ENCODE results near the gene NUDT16L1. TPM values are rescaled to one million over a fixed set of nuclear protein-coding genes. Genes with fewer than 3 reads are reported as not detected.

The NUDT16L1 gene
- total RNA-seq, 1 donor from 2014 or later, result 40.4 TPM

DNA sequence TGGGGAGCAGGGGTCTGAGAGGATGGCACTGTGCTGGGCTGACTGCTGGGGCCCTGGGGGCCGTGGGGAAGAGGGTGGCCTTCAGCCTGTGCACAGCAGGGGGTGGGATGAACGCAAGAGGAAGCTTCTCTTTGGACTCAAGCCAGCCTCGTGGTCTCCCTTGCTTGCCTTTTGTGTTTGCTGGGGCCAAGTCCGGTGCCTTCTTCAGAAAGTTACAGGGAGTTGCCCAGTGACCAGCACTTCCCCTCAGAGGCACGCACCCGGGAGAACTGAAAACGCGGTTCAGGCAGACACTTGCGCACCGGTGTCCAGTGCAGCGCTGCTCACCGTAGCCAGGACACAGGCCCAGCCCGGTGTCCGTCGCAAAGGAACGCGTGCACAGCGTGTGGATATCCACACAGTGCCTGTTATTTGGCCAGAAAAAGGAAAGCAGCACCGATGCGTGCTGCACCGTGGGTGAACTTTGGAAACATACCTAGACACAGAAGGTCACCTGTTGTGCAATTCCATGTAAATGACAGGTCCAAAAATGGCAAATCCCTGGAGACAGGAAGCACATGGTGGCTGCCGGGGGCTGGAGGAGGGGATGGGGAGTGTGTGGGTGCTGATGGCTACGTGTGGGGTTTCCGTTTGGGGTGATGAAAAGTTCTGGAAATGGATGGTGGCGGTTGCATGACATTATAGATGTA lies 29.4 kb upstream of the NUDT16L1 start:
- DNase-seq (ENCODE audit: low spot score), result peak; percentile 96
- ATAC-seq, result peak; percentile 69

GRCh38 chr16:4664538-4665418 lies 28.6 kb upstream of the NUDT16L1 start:
- DNase-seq (ENCODE audit: low spot score) (peak; percentile 95), ATAC-seq (peak; percentile 73)

GRCh38 chr16:4666537-4667202 lies 26.7 kb upstream of the NUDT16L1 start:
- no peak for ATAC-seq

DNA sequence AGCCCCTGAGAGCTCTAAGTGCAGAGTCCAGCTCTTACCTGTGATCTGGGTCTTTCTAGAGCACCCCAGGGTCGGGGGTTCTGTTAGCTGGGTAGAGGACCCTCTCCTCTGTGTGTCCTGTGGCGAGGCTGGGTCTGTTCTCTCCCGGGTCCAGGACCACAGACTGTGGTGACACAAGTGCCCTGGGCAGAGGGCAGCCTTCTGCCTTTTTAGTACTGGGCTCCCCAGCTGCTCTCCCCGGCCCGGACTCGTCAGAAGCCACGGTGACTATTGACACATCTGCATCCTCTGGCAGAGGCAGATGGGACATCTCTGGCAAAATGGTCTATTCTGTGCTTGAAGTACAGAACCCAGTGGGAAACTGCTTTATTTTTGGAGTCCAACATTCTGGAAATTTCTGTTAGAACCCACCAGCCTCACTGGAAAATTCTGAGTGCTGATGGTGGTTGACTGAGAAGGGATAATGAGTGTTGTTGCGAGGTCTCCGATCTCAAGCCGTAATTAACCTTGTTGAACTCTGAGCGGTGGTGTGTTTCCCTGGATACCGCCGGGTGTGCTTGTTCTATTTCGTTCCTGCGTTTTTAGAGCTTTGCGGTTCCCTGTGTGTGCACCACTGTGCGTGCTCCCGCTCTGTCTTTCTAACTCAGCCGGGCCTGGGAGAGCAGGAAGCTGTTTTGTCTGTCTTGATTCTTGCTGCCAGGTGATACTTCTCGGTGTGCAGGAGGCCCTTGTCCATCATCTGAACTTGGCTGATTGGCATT lies 26.0 kb upstream of the NUDT16L1 start:
- DNase-seq (ENCODE audit: low spot score) (no peak), ATAC-seq (no peak)

More at GRCh38 chr16:4666537-4667202, 26.7 kb upstream of the NUDT16L1 start:
- DNase-seq (ENCODE audit: low spot score), result no peak

DNA sequence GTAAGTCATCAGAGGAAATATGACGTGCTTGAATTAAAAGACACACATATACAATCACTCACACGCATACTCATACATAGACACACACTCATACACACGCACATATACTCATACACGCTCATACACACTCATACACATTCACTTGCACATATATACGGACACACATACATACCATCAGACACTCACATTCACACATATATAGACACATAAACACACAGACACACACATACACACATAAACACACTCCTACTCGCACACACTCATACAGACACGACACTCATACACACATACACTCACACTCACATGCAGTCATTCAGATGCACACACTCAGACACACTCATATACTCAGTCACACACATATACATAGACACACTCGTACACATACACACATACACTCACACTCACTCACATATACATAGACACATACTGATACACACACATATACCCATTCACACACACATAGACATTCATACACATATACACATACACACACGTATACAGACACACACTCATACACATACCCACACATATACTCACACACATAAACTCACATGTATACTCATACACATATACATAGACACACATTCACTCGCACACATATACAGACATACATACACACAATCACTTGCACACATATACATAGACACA lies 24.9 kb upstream of the NUDT16L1 start:
- ATAC-seq, result no peak
- DNase-seq (ENCODE audit: low spot score), result no peak

- ATAC-seq (no peak), DNase-seq (ENCODE audit: low spot score) (no peak)
Measured at GRCh38 chr16:4673387-4674046, 19.8 kb upstream of the NUDT16L1 start.

DNA sequence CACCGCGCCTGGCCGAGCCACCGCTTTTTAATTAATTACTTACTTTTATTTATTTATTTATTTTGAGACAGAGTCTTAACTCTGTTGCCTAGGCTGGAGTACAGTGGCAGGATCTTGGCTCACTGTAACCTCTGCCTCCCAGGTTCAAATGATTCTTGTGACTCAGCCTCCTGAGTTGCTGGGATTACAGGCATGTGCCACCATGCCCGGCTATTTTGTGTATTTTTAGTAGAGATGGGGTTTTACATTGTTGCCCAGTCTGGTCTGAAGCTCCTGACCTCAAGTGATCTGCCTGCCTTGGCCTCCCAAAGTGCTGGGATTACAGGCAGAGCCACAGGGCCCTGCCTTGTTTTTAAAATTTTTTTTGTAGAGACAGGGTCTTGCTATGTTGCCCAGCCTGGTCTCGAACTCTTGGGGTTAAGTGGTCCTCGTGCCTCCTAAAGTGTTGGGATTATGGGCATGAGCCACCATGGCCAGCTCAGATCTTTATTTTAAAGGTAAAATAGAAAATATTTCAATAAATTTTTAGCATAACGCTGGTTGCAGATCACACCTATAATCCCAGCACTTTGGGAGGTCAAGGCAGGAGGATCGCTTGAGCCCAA lies 18.3 kb upstream of the NUDT16L1 start:
- DNase-seq (ENCODE audit: low spot score) (no peak), ATAC-seq (no peak)

DNA sequence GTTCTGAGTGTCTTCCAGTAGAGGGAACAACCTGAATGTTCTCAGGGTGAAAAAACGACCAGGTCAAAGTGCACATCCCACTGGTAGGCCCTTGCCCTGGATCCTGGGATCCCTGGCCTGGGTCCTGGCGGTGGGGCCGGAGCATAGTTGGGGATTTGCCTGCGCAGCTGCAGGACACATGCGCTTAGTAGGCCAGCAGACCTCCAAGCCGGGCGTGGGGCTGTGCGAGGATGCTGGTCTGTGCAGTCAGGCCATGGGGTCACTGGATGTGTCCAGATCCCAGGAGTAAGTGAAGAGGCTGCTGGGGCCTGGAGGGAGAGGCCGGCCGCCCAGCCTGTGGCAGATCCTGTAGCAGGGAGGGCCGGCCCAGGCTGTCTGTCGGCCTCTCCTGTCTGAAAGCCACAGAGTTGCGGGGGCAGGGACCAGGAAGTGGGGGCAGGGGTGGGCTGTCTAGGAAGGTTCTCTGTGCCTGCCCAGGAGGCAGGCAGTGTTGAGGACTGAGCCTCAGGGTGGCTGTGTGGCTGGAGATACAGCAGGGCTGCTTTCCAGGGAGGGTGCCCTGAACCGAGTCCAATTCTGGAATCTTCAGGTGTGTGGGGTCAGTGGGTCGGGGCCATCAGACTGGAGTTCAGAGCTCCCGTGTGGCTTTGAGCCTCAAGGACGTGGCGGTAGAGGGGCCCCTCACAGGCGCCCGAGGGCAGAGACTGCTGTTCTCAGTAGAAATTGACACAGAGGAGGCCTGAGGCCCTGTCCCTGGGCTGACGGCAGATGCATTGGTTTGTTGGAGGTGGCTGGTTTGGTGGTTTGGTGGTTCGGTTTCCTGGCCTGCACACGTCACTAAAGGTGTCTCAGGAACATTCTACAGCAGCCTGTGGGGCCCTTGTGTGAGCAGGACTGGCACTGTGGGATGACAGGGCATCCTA lies 17.2 kb upstream of the NUDT16L1 start:
- peak; percentile 36 for ATAC-seq
- DNase-seq (ENCODE audit: low spot score), result peak; percentile 82

DNA sequence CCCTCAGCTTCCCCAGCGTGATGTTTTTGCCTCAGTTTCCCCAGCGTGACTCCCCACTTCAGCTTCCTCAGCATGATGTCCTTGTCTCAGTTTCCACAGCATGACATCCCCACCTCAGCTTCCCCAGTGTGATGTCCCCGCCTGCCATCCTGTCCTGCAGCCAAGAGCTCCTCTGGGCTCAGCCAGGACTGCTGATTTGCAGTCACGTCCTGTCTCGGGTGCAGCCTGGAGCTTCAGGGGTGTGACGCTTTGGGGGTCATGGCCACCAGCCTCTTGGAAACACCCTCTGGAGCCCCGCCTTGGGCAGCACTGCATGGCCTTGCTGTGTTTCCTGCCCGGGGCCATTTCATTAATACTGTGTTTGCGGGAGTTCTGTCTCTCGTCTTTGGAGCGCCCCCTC lies 16.5 kb upstream of the NUDT16L1 start:
- ATAC-seq (peak; percentile 15), DNase-seq (ENCODE audit: low spot score) (peak; percentile 77)

DNA sequence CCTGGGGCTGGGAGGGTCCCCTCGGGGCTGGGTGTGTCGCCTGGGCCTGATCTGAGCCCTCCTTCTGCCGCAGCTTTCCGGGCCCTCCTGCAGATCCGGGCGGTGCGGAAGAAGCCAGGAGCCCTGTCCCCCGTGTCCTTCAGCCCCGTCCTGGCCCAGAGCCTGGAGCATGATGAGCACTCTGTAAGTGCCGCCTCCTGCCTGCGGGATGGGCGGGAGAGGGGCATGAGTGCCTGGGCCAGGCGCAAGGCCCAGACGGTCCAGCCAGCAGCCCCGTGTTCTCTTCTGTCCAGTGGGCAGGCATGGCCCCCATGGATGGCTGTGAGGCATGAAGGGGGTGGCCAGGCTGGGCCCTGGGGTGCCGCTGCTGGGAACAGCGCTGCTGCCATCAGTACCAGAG lies 16.0 kb upstream of the NUDT16L1 start:
- peak; percentile 80 for DNase-seq (ENCODE audit: low spot score)
- peak; percentile 39 for ATAC-seq

DNA sequence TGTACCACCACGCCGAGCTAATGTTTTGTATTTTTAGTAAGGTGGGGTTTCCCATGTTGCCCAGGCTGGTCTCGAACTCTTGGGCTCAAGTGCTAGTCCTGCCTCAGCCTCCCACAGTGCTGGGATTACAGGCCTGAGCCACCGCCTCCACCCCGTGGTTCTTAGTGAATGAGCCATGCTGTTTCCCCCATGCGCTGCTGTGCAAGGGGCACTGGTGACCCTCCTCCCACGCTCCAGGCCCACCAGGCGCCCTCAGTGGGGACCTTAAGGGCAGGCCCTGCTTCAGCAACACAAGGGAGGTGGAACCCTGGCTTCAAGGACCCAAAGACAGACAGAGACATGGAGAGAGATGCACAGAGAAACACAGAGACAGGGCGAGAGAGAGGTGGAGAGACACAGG lies 15.4 kb upstream of the NUDT16L1 start:
- DNase-seq (ENCODE audit: low spot score), result no peak
- no peak for ATAC-seq

GRCh38 chr16:4678596-4678995 lies 14.8 kb upstream of the NUDT16L1 start:
- ATAC-seq (no peak), DNase-seq (ENCODE audit: low spot score) (no peak)

- ATAC-seq (peak; percentile 46), DNase-seq (ENCODE audit: low spot score) (peak; percentile 89)
Measured at GRCh38 chr16:4679156-4679849, 14.1 kb upstream of the NUDT16L1 start.

DNA sequence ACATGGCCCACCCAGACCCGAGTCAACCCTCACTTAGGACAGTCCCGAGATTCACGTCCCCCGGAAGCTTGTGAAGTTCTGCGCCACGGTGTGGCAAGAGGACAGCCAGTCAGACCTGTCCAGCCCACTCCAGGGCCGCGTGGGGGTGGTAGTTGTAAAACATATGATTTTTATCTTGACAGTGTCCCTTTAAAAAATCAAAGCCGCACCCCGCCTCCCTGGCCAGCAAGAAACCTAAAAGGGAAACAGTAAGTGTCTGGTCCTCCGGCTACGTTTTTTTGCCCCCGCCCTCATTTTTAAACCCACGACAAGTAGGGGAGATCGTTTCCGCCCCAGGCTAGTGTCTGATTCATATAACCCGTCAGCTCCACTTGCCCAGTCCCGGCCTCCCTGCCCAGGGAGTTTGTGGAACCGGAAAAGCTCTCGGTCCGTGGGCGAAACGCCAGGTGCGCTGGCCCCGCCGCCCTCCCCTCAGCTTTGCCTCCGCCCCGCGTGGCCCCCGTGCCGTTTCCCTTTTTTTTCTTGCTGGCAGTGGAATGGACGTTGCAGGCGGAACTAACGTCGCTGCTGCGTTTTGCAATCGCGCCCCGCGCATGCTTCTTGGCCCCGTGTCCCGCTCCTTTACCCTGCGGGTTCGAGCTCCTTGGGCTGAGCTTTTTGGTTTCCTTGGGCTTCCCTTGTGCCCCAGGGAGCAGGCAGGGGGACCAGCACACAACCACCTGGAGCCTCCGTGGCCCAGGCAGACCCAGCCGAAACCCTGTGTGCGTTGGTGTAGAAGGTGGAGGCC lies 13.3 kb upstream of the NUDT16L1 start:
- ATAC-seq (peak; percentile 9), DNase-seq (ENCODE audit: low spot score) (peak; percentile 93)

- peak; percentile 91 for DNase-seq (ENCODE audit: low spot score)
- peak; percentile 32 for ATAC-seq
Measured at GRCh38 chr16:4680673-4681470, 12.5 kb upstream of the NUDT16L1 start.

DNA sequence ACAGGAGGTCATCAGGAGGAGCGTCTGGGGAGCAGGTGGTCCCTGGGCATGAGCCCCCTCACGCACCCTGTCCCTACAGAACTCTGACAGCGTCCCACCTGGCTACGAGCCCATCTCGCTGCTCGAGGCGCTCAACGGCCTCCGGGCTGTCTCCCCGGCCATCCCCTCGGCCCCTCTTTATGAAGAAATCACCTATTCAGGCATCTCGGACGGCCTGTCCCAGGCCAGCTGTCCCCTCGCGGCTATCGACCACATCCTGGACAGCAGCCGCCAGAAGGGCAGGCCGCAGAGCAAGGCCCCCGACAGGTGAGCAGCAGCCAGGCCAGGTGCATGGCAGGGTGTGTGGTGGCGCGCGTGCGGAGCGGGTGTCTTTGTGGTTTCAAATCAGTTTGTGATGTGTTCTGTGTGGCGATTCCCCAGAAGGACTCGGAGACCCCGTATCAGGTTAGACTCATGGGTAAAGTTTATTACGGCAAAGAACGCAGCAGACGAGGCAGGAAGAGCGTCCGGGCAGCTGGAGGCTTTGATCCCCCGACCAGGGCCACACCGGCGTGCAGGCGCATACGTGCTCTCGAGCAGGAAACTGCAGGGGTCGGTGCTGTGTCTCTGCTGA lies 11.8 kb upstream of the NUDT16L1 start:
- ATAC-seq (no peak), DNase-seq (ENCODE audit: low spot score) (no peak)
